SK-N-SH (cell line): ENCODE data around the gene MPEG1. TPM values are rescaled to one million over a fixed set of nuclear protein-coding genes. Genes with fewer than 3 reads are reported as not detected.

Source experiments
- CTCF ChIA-PET: fragments of 300-600, 350-600 bp; formaldehyde crosslinking; extraction: SDS; loops from one replicate; lab custom pipeline; 2021; lab: Yijun Ruan, JAX
- POLR2A ChIA-PET: fragments of 350-600 bp; sonication (Branson Sonifier 250); formaldehyde crosslinking; extraction: SDS; loops from one replicate; lab custom pipeline; 2020; ENCODE audit warnings: antibody characterized with exemption, inconsistent platforms; lab: Yijun Ruan, JAX
- DNase-seq: peaks from one replicate; pipeline ENCODE4 v3.0.0; 2012
- H2AFZ ChIP-seq: fragments of 200-600 bp; sonication (generic); 2 replicates; pipeline ENCODE4 v1.8.1; 2016; ENCODE audit warnings: antibody characterized with exemption, mild to moderate bottlenecking, low read depth
- H3F3A ChIP-seq: fragments of 200-600 bp; sonication (generic); replicated peaks from 2 replicates; pipeline ENCODE3; 2016; ENCODE audit warnings: antibody characterized with exemption, mild to moderate bottlenecking; ENCODE audit not compliant: insufficient read depth
- H3K27ac ChIP-seq, 2 experiments: fragments of 200-500 bp in 1 of 2; fragments of 200-600 bp in 1 of 2; sonication (Bioruptor generic) in 1 of 2; sonication (generic), shearing (Covaris generic) in 1 of 2; 2 replicates each; pipeline versions ENCODE4 v1.5.1 to v1.6.1; 2014 to 2016; ENCODE audit warnings: low read depth in 2 of 2, inconsistent platforms in 1 of 2, low read length in 1 of 2, mild to moderate bottlenecking in 1 of 2, mixed read lengths in 1 of 2
- H3K27me3 ChIP-seq: fragments of 200-600 bp; sonication (generic), shearing (Covaris generic); 2 replicates; pipeline ENCODE4 v1.6.1; 2016; ENCODE audit warnings: mixed run types; ENCODE audit not compliant: insufficient read depth
- H3K36me3 ChIP-seq, 2 experiments: fragments of 200-500 bp in 1 of 2; fragments of 200-600 bp in 1 of 2; sonication (Bioruptor generic) in 1 of 2; sonication (generic) in 1 of 2; replicated peaks in 1 of 2; 2 replicates each; pipeline versions ENCODE3 to v1.5.1; 2014 to 2016; ENCODE audit warnings: low read length in 1 of 2, mild to moderate bottlenecking in 1 of 2; ENCODE audit not compliant: insufficient read depth in 2 of 2, control insufficient read depth in 1 of 2
- H3K4me1 ChIP-seq, 2 experiments: fragments of 200-500 bp in 1 of 2; fragments of 200-600 bp in 1 of 2; sonication (Bioruptor generic) in 1 of 2; sonication (generic), shearing (Covaris generic) in 1 of 2; 2 replicates each; pipeline versions ENCODE4 v1.5.1 to v1.6.1; 2014 to 2016; ENCODE audit warnings: low read depth in 1 of 2, low read length in 1 of 2, mixed run types in 1 of 2; ENCODE audit not compliant: insufficient read depth in 2 of 2, control insufficient read depth in 1 of 2
- H3K4me2 ChIP-seq: fragments of 200-600 bp; sonication (generic), shearing (Covaris generic); 2 replicates; pipeline ENCODE4 v1.6.1; 2017; ENCODE audit warnings: mixed run types
- H3K4me3 ChIP-seq, 2 experiments: fragments of 200-500 bp in 1 of 2; fragments of 200-600 bp in 1 of 2; sonication (Bioruptor generic) in 1 of 2; sonication (generic), shearing (Covaris generic) in 1 of 2; 2 replicates each; pipeline versions ENCODE4 v1.5.1 to v1.8.1; 2014 to 2016; ENCODE audit warnings: low read depth in 2 of 2, inconsistent platforms in 1 of 2, low read length in 1 of 2, mild to moderate bottlenecking in 1 of 2, mixed read lengths in 1 of 2, moderate library complexity in 1 of 2
- H3K79me2 ChIP-seq: fragments of 200-600 bp; sonication (generic); 2 replicates; pipeline ENCODE4 v1.8.1; 2017; ENCODE audit warnings: mild to moderate bottlenecking; ENCODE audit not compliant: insufficient read depth
- H3K9ac ChIP-seq: fragments of 200-600 bp; sonication (generic); 2 replicates; pipeline ENCODE4 v1.6.1; 2017; ENCODE audit warnings: mixed run types
- H3K9me2 ChIP-seq: fragments of 200-600 bp; sonication (generic); 2 replicates; pipeline ENCODE4 v1.6.1; 2017; ENCODE audit warnings: mixed run types
- H3K9me3 ChIP-seq: fragments of 200-600 bp; sonication (generic); 2 replicates; pipeline ENCODE4 v1.6.1; 2017; ENCODE audit warnings: mixed run types, mild to moderate bottlenecking, moderate library complexity
- H4K20me1 ChIP-seq: fragments of 200-600 bp; sonication (generic); 2 replicates; pipeline ENCODE4 v1.6.1; 2017; ENCODE audit warnings: mild to moderate bottlenecking, mixed run types; ENCODE audit not compliant: insufficient read depth
- CHD2 ChIP-seq: fragments of 150-350 bp; IDR thresholded peaks from 2 replicates; pipeline ENCODE4 v1.6.1; 2018; ENCODE audit warnings: low read length; ENCODE audit not compliant: partially characterized antibody
- ELF1 ChIP-seq: IDR thresholded peaks from 2 replicates; pipeline ENCODE4 v1.4.0; 2012
- GABPA ChIP-seq: IDR thresholded peaks from 2 replicates; pipeline ENCODE4 v1.4.0; 2012; ENCODE audit warnings: low read depth, mild to moderate bottlenecking
- GATA2 ChIP-seq: sonication (generic); formaldehyde crosslinking; IDR thresholded peaks from 2 replicates; pipeline ENCODE4 v1.5.0; 2020; ENCODE audit warnings: mild to moderate bottlenecking, missing genetic modification reagents
- JUND ChIP-seq: IDR thresholded peaks from 2 replicates; pipeline ENCODE4 v1.4.0; 2012
- MEF2A ChIP-seq: IDR thresholded peaks from 2 replicates; pipeline ENCODE4 v1.4.0; 2012; ENCODE audit warnings: low read depth, borderline replicate concordance
- MXI1 ChIP-seq: IDR thresholded peaks from 2 replicates; pipeline ENCODE4 v1.6.1; 2012; ENCODE audit warnings: mild to moderate bottlenecking, low read depth, low read length, improper control_type of control experiment
- NFIC ChIP-seq: IDR thresholded peaks from 2 replicates; pipeline ENCODE4 v1.4.0; 2012; ENCODE audit warnings: borderline replicate concordance
- NRF1 ChIP-seq: IDR thresholded peaks from 2 replicates; pipeline ENCODE4 v1.6.1; 2012; ENCODE audit warnings: low read depth, mild to moderate bottlenecking, low read length
- POLR2AphosphoS5 ChIP-seq: IDR thresholded peaks from 2 replicates; pipeline ENCODE4 v1.6.1; 2012; ENCODE audit warnings: low read depth, low read length
- RAD21 ChIP-seq: IDR thresholded peaks from 2 replicates; pipeline ENCODE4 v1.6.1; 2012; ENCODE audit warnings: mild to moderate bottlenecking, low read length
- RCOR1 ChIP-seq: fragments of 150-350 bp; IDR thresholded peaks from 2 replicates; pipeline ENCODE4 v1.6.1; 2017; ENCODE audit warnings: antibody characterized with exemption, low read length
- RXRA ChIP-seq: IDR thresholded peaks from 2 replicates; pipeline ENCODE4 v1.4.0; 2012; ENCODE audit warnings: low read depth, mild to moderate bottlenecking, borderline replicate concordance
- SIN3A ChIP-seq: IDR thresholded peaks from 2 replicates; pipeline ENCODE4 v1.6.1; 2012; ENCODE audit warnings: low read depth, mild to moderate bottlenecking, low read length, moderate library complexity, borderline replicate concordance
- TAF1 ChIP-seq: IDR thresholded peaks from 2 replicates; pipeline ENCODE4 v1.6.1; 2012; ENCODE audit warnings: low read depth, mild to moderate bottlenecking, low read length, moderate library complexity, borderline replicate concordance
- TCF12 ChIP-seq: IDR thresholded peaks from 2 replicates; pipeline ENCODE4 v1.4.0; 2012
- TEAD4 ChIP-seq: IDR thresholded peaks from 2 replicates; pipeline ENCODE4 v1.4.0; 2012; ENCODE audit warnings: mild to moderate bottlenecking, borderline replicate concordance; ENCODE audit not compliant: insufficient read depth
- WGBS: methylation state at CpG from one replicate; pipeline ENCODE4 v1.1.6; 2017; ENCODE audit warnings: low lambda C conversion rate; 5-methylcytosine and 5-hydroxymethylcytosine counted together
- polyA plus RNA-seq, 3 experiments: library from polyadenylated mRNA; depleted of rRNA; stranded (reverse); fragments of >200 nt; gene quantifications; 2 replicates each; pipeline ENCODE4 v1.2.3, GENCODE V29; 2012
- TF ChIP-seq, protein P1 (sequence below): IDR thresholded peaks from 2 replicates; pipeline ENCODE4 v1.4.0; 2012; ENCODE audit warnings: low read depth

MPEG1 gene
- polyA plus RNA-seq, 1 of the 3 experiments (the other 2 are of a cell fraction), result not detected

DNA sequence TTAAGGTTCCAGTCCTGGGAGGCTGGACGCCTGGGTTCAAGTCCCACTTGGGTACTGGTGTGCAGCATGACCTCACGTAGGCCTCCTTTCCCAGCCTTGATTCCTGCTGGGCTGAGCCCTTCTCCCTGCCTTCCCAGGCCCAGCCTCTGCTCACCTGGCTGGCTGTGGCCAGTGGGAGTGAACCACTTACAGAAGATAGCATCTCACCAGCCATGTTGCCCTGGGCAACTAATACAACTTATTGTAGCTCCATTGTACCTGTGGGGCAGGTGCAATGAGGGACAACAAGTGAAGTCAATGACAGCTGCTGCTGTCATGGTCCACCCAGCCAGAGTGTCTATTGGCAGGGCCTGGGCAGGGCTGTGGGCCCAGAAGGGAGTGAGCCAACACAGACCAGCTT is 48.4 kb upstream of the MPEG1 start (continued):
- TF ChIP-seq SIN3A (no peak), RXRA (no peak)
- TF ChIP-seq, protein P1, sequence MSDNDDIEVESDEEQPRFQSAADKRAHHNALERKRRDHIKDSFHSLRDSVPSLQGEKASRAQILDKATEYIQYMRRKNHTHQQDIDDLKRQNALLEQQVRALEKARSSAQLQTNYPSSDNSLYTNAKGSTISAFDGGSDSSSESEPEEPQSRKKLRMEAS, result no peak
- TF ChIP-seq, all 33 proteins: peak for 0

DNA sequence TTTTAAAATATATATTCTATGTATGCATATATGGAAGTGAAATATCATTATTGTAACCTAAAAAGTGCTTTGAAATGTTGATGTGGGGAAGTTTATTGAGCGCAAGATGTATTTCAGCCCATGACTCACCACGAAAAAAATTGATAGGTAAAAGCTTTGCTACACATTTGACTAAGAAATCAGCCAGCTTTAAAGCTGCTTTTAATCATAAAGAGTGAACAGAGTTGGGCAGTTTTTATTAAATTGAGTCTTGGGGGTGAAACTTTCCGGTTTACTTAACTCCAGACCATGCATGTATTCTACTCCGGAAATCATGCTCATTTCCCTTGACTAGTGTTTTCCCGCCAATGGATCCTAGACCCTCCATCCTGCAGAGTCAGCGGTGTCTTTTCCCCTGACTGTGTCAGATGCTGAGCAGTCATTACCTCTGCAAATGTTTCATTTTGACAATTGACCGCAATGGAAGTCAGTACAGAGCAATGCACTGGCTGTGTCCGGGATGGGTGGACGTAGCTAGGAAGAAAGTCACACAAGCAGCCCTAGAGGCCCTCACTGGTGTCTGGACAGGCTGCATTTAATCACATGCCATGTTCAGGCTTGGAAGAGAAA is 47.2 kb upstream of the MPEG1 start:
- POLR2A ChIA-PET, result no interaction called here
- 31% methylated on average over 9 of the region's 9 CpGs for WGBS
- no peaks in the 10 kb centered on the region for H3K4me1 ChIP-seq
- CTCF ChIA-PET, result no interaction called here
- TF ChIP-seq NFIC (no peak), GATA2 (CRISPR knock-in tag) (no peak), TEAD4 (no peak), NRF1 (no peak), GABPA (no peak)
- TF ChIP-seq, all 33 proteins: peak for 0
- Histone ChIP-seq H3K27me3 (peaks cover 2% of the 10 kb centered on the region; the same call in 1 of the 2 replicates), H3F3A (no peaks in the 10 kb centered on the region), H3K9me3 (no peaks in the 10 kb centered on the region), H3K9ac (no peak overlapping the region), H2AFZ (no peak overlapping the region), H3K27ac (no peak overlapping the region), H3K79me2 (no peaks in the 10 kb centered on the region), H3K9me2 (no peaks in the 10 kb centered on the region), H3K4me3 (no peak overlapping the region), H3K36me3 (no peaks in the 10 kb centered on the region), H3K4me2 (no peak overlapping the region), H4K20me1 (no peaks in the 10 kb centered on the region)
- no peak for DNase-seq

DNA sequence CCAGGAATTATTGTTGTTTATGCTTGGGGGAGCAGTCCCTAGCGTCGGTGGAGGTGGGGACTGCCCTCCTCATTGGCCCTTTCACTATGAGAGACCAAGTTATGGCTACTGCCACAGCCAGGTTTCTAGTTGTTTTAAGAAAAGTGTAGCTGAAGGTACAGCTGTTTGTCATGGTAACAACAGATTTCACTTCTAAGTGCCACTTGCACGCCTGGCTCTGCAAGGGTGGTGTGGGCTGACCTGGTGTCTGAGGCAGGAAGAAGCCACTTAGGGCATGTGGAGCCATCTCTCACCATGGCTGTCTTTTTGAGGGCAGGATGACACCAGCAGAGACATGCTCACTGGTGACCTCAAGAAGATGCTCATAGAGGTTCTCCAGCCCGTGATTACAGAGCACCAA is 46.3 kb upstream of the MPEG1 start:
- Histone ChIP-seq H3K27ac (no peak overlapping the region), H3K4me2 (no peak overlapping the region), H4K20me1 (no peaks in the 10 kb centered on the region), H3K27me3 (no peaks in the 10 kb centered on the region; the same call in 1 of the 2 replicates), H3K36me3 (no peaks in the 10 kb centered on the region), H3K9me2 (no peaks in the 10 kb centered on the region), H3K9ac (no peak overlapping the region), H3K79me2 (no peaks in the 10 kb centered on the region), H3F3A (no peaks in the 10 kb centered on the region), H3K4me1 (no peaks in the 10 kb centered on the region), H2AFZ (no peak overlapping the region), H3K4me3 (no peak overlapping the region), H3K9me3 (no peaks in the 10 kb centered on the region)
- WGBS, result 3% methylated on average over 4 of the region's 4 CpGs
- TF ChIP-seq TCF12, result no peak
- no peak for TF ChIP-seq POLR2AphosphoS5
- TF ChIP-seq MXI1, result no peak
- TF ChIP-seq RAD21, result no peak
- no peak for TF ChIP-seq TAF1
- no peak for TF ChIP-seq MEF2A
- no peak for TF ChIP-seq RCOR1
- no peak for TF ChIP-seq TEAD4
- no peak for TF ChIP-seq ELF1
- TF ChIP-seq CHD2, result no peak
- TF ChIP-seq RXRA, result no peak
- TF ChIP-seq JUND, result no peak
- no peak for TF ChIP-seq NFIC
- CTCF ChIA-PET, result no interaction called here
- DNase-seq, result no peak
- POLR2A ChIA-PET, result no interaction called here
